Measurements from ENCODE around the gene TNNT2.

Gene TNNT2

DNA sequence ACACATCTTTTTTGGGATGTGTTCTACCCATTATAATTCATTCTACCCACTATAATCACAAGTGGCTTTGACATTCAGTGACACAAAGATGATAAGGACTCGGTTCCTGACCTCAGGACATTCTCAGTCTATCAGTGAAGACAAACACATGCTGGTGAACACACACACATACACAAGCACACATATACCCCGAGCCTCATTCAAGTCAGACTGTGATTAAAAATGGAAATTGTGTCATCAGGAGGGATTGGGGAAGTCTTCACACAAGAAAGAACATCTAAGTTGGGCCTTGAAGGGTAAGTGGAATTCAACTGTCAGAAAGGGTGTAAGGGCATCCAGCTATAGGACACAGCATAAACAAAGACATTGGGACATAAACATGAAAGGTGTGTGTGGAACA, 24.2 kb upstream of the TNNT2 start:
- DNase-seq (ENCODE audit: low read depth): no peak

DNA sequence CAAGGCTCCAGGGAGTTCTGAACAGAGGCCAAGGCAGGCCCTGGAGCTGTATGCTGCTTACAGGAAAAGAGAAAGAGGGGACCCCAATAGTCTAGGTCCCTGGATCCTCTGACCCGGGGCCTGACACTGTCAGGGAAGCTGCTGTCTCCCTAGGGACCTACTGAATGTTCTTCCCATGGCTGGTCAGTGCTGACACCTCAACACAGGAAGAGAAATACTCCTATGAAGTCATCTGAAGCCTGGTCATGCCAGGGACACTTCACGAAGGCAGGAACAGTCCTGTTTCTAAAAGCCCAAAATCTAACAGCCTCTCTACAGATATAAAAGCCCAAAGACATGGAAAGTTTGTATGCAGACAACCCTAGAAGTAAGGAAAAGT, 23.4 kb upstream of the TNNT2 start:
- DNase-seq (ENCODE audit: low read depth): no peak

DNA sequence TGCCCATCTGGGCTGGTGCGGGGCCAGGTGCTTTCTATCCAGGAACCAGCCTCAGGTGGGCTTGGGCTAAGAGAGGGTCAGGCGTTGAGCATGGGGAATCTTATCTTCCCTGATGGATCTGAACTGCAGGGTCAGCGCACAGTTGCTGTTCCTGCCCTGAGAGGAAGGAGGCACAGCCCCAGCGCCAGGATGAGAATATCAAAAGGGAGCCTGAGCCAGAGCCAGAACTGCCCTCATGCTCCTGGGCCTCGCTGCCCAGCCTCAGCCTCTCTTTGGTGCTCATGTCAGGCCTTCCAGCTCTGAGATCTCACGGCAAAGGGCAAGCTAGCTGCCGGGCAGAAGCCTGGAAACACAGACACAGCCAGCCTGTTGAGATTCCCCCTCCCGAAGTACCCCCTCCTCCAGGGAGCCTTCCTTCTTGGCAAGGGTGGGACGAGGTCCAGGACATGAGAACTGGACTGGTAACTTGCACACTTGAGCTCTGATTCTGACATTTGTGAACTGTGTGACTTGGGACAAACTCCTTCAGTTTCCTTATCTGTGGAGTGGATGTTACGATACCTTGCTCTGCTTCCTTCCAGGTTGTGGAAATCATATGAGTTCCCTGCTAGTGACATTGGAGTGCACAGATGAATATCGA, 22.9 kb upstream of the TNNT2 start:
- no peak for DNase-seq (ENCODE audit: low read depth)

DNA sequence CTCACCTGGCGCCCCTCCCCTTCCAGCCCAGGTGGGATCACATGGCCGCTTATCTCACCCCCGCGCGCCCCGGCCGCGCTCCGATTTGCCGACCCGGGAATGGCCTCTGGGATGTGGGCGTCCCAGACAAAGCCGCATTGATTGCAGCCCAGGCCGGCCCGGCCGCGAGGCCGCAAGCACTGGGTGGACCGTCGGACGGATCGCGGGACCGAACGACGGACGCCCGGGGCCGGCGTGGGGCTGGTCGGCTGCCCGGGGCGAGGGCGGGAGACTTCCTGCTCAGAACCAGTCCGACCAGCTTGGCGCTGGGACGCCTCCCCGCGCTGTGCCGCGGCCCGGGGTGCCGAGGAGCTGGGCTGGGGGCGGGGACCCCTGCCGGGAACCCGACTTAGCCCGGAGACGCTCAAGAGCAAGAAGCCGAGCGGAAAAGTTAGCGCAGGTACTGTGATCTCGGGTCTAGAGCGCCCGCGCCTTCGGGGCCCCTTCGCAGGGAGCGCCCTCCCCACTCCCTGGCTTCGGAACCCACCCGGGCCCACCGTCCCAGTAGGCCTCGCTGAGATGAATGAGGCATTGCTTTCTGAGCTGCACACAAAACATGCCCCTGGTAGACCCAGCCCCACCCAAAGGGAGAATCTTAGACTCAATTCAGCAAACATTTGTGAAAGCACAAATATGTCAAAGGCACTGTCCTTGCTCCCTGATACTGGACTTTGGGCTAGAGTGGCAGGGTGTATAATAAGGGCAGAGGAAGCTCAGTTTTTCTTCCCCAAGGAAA, 22.1 kb upstream of the TNNT2 start:
- no peak for DNase-seq (ENCODE audit: low read depth)

- DNase-seq (ENCODE audit: low read depth): no peak
Observed at GRCh38 chr1:201399018-201399351, 21.5 kb upstream of the TNNT2 start, which contains the start of gene LAD1. Gene LAD1 (minus strand): TSS chr1:201399324. CDS start chr1:201399306, 18 bp downstream.

DNA sequence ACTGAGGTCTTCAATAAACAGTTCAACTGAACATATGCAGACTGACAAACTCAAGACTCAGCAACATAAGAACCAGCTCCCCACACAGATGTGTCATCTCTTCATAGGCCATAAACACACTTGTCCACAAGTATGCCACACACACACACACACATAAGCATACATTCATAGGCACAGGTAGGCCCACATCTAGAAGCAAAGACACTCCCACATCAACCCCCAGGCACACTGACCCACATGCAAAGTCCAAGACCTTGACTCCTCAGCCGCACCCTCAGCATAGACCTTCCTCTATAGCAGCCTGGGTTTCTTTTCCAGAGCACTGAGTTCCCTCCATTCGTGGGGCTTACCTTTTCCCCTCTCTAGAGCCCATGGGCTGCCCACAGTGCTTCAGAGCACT, 20.2 kb upstream of the TNNT2 start:
- DNase-seq (ENCODE audit: low read depth): no peak

- DNase-seq (ENCODE audit: low read depth): no peak
Observed at GRCh38 chr1:201396861-201397464, 19.5 kb upstream of the TNNT2 start.

DNA sequence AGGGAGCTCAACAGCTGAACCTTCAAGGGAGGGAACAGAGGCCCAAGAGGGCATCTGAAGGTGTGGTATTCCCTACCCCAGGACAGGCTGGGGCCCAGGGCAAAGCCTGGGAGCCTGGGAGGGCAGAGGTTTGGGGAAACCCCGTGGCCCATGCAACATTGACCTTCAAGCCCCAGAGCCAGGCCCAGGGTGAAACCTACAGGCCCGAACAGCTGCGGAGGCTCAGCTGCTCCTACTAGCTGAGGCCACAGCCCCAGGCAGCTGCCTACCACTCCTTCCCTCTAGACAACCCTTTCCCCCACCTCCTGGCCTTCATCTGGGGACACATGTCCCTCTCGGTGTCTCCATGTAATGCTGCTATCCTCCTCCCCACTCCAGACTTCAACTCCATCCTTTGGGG, 18.5 kb upstream of the TNNT2 start:
- no peak for DNase-seq (ENCODE audit: low read depth)

DNA sequence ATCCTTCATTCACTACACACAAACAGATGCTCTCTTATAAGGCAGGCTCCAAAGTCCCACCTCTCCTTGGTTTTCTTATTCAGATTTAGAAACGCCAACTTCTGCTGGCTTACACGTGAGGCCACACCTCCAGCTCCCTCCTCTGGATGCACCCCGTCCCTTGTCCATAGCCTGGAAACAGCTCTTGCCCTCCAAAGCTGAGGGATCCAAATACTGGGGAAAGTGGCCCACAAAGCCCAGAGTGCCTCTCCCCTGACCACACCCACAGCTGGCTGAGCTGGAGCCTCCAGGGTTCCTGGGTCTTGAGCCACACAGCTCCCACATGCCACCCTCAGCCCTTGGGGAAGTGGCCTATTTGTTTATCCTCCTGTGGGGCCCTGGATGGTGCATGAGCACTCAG, 17.1 kb upstream of the TNNT2 start:
- DNase-seq (ENCODE audit: low read depth): no peak

- DNase-seq (ENCODE audit: low read depth): no peak
Observed at GRCh38 chr1:201393076-201393475, 15.6 kb upstream of the TNNT2 start.

DNA sequence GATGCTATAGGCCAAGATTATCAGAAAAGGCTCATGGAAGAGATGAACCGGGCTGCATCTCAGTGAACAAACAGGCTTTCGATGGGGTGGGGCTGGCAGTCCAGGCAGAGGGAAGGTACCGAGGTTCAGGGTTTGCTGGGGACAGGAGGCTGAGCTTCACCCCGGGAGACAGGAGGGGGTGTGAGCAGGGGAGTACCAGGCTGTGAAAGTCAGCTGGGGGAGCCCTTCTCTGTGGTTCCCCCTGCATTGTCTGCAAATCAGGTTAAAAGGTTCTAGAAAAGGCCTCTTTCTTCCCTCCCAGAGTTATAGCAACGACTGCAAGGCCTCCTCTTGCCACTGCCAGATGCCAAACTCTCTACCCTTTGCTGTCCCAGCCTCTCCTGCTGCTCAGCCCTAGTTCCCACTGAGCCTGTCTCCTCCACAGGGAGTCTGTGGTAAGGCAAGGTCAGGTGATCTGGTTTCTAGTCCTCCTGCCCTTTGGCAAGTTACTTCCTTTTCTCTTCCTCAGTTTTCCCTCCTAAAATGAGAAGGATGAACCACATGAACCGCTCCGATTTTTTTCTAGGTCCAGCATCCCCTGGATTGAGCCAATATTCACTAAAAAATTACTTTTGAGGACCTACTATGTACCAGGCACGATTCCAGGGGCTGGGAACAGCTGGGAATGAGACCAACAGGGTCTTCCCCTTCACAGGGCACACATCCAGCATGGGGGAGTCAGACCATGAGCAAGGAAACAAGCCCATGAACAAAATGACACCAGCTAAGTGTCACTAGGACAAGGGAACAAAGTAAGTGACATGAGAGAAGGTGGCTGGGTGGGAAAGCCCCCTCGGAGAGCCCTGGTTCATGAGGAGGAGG, 14.4 kb upstream of the TNNT2 start:
- DNase-seq (ENCODE audit: low read depth): no peak

DNA sequence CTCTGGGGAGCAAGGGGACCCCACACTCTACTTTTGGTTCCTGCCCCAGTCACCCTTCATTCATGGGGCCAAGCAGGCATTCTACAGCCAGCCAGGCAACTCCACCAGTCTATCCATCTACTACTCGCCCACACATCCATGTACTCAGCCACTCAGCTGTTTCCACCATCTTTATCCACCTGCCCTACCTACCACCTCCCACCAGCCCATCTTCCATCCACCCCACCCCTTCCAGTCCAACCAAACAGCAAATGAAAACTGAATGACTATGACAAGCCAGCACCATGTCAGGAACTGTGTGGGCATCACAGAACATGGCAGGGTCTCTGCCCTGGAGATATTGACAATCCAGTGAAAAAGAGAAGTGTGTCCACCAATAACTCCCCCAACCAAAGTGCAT, 13.7 kb upstream of the TNNT2 start:
- no peak for DNase-seq (ENCODE audit: low read depth)

DNA sequence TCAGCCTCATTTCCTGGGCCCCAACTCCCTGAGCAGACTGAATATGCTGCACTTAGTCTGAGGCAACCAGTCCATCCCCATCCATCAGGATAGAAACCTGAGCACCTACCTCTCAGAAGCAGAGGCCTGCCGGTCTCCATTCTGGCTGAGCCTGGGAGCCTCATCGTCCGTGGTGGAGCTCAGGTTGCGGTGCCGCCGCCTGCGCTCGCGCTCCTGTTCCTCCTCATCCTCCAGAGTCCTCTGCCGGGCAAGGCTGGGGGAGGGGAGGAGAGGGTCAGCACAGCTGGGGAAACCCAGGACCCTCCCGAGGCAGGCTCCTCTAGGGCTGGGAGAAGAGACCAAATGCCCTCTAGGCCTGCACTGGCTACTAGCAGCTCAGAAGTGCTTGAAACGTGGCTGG, 11.6 kb upstream of the TNNT2 start:
- no peak for DNase-seq (ENCODE audit: low read depth)

DNA sequence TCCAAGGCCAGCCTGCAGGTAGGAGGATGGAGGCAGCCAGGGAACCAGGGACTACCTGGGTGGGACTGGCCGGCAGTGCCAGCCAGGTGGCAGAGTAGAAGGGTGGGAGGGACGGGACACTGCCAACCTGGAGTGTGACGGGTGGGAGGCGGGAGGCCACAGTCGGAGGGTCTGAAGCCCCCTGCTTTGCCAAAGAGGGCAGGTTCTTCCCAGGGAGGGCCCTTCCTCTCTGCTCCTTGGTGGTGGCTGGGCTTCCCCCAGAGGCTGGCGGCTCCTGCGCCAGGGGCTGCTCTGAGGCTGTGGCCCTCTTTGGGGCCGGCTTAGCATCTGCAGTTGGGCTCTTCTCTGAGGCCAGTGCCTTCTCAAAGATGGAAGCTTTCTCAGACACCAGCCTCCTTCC, 8.7 kb upstream of the TNNT2 start:
- DNase-seq (ENCODE audit: low read depth): no peak

GRCh38 chr1:201385299-201385891, 7.9 kb upstream of the TNNT2 start:
- no peak for DNase-seq (ENCODE audit: low read depth)

- no peak for DNase-seq (ENCODE audit: low read depth)
Observed at GRCh38 chr1:201384406-201384782, 6.9 kb upstream of the TNNT2 start.

DNA sequence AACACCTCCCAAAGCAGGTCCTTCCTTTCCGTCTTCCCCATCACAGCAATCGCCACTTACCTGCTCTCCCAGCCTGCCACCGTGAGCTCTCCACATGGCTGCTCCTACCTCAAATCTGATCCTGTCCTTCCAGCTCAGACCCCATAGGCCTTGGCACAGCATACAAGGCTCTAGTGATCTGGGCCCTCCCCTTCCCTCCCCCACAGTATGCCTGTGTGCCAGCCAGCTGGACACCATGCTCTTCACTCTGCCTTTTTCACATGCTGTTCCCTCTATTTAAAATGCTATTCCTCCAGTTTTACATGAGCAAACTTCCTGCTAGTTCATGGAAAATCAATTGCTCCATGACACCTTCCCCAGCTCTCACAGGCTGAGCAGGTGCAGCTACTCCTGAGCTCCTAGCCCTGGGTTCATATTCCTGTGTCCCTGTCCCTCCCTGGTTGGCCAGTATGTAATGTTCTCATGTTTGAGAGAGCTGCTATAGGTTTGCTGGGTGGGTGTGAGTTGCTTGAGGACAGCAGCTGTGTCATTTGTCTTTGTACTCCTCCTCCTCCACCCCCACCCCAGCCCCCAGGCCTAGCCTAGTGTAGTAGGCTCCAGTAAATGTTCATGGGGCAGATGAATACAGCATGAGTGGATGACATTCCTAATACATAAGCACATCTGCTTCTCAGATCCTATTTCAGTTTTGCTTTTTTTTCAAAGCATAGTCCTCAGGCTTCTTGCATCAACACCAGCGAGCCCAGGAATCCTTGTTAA, 6.3 kb upstream of the TNNT2 start:
- DNase-seq (ENCODE audit: low read depth): no peak

- no peak for DNase-seq (ENCODE audit: low read depth)
Observed at GRCh38 chr1:201381130-201381529, 3.6 kb upstream of the TNNT2 start.

- DNase-seq (ENCODE audit: low read depth): no peak
Observed at GRCh38 chr1:201379733-201380242, 2.3 kb upstream of the TNNT2 start.

DNA sequence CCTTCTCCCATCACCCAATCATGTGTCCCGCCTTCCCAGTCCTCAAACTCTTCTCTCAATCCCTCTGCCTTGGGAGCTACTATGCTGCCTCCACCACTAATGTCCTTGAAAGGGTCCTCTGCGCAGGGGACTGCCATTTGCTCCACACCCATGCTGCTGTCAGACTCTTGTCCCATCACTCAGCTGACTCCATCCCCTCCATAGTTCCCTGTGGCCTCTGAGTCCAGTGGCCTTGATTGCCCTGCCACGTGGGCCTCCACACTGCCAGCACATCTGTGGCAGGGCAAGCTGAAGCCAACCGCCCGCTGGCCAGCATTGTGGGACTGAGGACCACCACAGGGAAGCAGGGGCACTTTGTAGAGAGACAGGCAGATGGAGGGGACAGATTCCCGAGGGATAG, 1.3 kb upstream of the TNNT2 start:
- no peak for DNase-seq (ENCODE audit: low read depth)
